ENCODE measurements around the gene MAX.

Gene MAX

DNA sequence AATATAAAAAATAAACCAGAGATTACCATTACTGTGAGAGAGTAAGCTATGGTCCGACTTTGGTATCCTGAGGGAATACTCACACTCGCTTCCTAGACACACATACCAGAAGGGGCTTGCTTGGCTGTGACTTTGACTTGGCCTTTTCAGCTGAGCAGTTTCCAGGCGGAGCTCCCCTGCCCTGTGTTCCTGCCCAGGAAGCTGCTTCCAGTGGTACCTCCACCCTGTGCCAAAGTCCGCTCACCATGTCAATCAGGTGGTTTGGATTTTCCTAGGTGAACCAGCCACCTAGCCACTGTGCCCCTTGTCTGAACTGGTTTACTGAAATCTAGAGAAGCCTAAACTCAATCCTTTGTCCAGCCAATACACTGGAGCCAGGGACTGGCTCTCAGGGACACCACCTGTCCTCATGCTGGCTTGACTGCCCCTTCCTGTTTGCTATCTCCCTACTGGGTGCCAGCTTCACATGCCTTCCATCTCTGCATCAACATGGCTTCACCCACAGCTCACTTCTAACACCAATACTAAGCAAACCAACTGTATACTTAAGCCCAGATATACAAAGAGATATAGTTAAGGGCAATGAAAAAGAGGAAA, 28.6 kb downstream of the MAX start:
- DNase-seq (ENCODE audit: low read depth in 2 of 2): no peak

- DNase-seq (ENCODE audit: low read depth in 2 of 2): no peak
Observed at GRCh38 chr14:65072937-65073336, 29.4 kb downstream of the MAX start.

DNA sequence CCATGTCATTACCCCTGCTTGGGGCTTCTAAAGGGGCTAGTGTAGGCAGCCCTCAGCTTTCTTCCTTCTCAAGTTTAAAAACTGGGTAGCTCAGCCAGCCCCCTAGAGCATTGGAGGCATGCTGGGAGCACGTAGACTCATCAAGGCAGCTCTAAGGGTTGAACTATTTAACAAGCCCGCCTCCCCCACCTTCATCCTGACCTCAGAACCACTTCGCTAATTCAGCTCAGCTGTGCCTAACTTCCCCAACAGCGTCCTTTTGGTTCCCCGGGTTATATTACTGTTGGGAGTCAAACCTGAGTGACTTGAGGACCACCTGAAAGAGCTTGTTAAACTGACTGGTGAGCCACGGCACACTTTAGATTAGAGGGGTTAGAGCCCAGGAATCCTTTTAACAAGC, 30.1 kb downstream of the MAX start:
- DNase-seq (ENCODE audit: low read depth in 2 of 2): peak in 1 of 2 experiments; percentile 14

DNA sequence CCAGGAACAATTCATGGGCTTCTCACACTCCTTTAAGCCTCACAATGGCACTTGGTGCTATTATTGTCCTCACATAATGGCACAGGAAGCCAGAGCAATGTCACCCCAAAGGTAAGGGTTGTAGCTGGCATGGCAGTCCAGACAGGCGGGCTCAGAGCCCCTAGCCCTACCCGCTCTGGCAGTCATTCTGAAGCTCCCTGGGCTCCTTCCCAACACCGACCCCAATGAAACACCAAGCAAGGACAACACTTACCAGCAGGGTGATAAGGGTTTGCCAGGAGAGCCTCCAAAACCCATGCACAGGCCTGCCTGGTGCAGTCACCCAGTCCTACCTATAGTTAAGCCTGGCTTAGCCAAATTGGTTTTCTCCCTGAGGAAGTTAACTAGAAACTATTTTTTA, 30.8 kb downstream of the MAX start:
- no peak for DNase-seq (ENCODE audit: low read depth in 2 of 2)

DNA sequence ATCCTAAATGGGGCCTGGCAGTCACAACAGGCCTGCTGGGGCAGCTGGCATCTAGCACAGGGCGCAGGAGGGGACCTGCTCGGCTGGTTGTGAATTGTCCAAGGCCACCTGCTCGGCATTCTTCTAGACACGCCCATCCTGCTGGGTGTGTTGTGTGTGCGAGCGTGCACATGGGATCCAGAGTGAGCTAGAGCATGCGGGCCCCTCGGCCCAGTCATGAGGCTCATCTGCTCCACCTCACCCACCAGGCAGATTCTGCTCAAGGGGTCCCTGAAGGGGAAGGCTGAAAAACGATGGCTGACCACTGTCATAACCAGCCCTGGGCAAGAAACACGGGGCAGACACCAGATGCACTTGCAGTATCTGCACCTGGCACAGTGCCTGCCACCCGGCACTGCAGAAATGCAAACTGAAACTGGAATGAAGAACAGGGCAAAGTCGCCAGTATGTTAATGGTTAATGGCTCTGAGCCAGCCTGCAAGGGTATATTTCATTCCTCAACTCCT, 31.8 kb downstream of the MAX start:
- peak in 1 of 2 experiments; percentile 3 for DNase-seq (ENCODE audit: low read depth in 2 of 2)

DNA sequence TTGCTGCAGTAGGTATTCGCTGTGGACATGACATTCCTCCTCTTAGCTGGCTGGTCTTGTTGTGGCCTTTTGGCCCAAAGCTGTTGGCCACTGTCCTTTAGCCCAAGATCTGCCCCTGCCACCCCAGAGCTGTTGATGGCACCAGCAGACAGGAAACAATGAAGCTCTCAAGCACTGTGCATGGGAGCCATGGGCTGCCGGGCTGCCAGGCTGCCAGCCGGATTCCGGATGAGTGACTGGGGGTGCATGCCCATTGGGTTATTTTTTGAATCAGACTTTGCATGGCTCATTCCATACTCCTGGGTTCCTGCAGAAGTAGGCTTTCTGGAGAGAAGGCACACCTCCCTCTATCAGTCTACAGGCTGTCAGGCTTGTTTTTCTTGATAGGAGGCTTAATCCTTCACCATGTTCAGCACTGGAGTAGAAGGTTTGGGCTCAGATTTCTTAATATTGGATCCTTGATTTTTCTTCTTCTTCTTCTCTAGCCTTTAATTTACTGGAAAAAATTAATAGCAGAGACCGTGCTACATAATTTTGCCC, 32.4 kb downstream of the MAX start:
- DNase-seq (ENCODE audit: low read depth in 2 of 2): no peak

DNA sequence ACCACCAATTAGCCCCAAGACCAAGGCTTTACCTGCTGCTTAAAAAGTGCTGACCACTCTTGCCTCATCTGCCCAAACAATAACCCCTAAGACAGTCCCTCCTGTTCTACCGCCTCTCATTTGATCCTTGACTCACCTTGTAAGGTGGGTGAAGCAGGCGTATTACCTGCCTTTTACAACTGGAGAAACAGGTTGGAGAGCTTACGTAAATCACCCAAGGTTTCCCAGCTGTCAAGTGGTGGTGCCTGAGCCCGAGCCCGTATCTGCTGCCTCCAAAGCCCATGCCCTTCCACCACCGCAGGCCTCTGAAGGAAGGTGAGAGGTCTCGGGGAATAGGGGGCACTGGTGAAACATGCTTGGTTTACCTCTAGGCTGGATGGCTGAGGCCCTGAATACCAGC, 36.6 kb downstream of the MAX start:
- no peak for DNase-seq (ENCODE audit: low read depth in 2 of 2)

DNA sequence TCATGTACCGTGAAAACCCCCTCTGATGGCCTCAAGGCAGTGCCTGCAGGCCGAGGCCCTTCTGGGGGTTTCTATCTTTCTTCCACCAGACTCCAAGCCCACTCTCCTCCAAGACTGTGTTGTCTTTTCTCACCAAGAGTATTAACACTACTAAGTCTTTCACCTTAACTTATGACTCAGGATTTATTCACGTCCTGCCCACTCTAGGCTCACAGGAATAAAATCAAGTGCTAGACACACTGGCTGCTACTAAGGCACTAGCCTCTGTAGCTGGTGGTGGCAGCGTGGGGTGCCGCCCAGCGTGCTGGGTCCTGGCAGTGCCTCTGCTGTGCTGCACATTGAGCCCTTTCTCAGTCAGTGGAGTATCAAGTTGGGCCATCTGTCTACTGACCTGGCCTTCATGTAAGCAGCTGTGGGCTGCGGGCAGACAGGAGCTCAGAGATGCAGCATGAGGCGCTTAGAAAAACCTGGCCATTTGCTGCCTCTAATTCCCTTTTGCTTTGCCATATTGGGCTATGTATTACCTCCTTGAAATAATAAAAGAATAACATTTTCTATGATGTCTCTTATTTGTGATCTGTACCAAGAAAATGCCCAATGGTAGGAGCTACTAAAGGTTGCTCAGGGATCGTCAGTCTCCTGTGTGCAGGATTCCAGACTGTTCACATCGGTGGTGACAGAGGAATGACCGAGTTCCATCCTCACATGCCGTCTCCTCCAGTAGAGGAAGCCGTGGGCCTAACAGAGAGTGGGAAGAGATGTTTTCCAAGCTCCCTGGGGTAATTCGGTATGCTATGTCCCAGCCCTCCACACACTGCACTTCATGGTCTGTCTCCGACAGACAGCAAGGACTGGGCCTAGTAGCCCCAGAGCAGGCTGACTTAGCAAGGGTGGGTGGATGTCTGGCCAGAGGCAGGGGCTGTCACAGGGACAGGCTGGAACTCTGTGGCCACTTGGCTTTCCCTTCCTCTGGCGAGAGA, 39.9 kb downstream of the MAX start:
- DNase-seq (ENCODE audit: low read depth in 2 of 2): no peak

GRCh38 chr14:65057695-65058094, 44.6 kb downstream of the MAX start:
- DNase-seq (ENCODE audit: low read depth in 2 of 2): no peak

GRCh38 chr14:65054471-65055085, 47.7 kb downstream of the MAX start:
- no peak for DNase-seq (ENCODE audit: low read depth in 2 of 2)

DNA sequence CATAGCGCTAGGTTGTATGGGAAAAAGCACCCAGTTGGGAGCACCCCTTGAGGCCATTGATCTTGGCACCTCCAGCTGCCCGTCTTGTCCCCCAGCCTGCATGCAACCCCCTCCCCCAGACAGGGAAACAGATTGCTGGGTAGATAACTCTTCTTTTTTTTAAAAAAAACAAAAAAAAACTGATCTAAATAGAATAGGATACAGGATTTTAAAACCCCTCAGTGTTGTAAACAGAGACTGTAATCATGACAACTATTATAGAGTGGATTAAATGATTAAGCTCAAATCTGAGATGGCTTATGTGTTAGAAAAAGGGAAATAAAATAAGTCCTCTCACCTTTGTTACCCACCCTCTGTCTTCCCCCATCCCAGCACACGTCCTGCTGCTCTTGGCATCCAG, 48.9 kb downstream of the MAX start:
- DNase-seq (ENCODE audit: low read depth in 2 of 2): no peak

GRCh38 chr14:65052832-65053231, 49.5 kb downstream of the MAX start:
- no peak for DNase-seq (ENCODE audit: low read depth in 2 of 2)

DNA sequence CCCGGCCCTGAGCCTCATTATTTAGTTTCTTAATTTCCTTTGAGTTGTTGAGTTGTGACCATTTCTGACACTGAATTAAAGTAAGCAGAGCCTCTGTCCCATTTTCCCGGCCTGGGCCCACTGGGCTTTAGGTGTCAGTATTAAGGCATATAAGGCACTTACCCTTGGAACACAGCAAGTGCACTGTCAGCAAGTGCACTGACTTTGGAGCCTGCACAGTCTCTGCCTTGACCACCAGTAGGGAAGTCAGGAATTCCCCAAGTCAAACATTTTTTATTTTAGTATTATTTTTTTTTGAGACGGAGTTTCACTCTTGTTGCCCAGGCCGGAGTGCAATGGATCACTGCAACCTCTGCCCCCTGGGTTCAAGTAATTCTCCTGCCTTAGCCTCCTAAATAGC, 56.6 kb downstream of the MAX start:
- DNase-seq (ENCODE audit: low read depth in 2 of 2): no peak

GRCh38 chr14:65045006-65045405, 57.3 kb downstream of the MAX start:
- DNase-seq (ENCODE audit: low read depth in 2 of 2): no peak

DNA sequence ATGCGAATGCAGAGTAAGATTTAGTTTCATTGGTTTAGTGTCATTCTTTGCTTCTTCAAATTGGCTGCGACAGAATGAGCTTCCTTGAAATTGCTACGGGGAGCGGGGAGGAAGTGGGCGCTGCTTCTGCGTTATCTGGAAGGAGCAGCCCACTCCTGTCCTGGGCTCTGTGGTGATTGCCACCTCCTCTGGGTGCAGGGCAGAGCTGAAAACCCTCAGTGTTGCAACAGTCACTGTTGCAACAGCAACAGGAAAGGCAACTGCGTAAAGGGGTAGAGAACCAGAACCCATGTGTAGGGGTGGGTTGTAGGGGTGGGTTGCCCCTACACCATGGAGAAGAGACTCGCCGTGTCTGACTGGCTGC, 57.7 kb downstream of the MAX start:
- DNase-seq (ENCODE audit: low read depth in 2 of 2): no peak

DNA sequence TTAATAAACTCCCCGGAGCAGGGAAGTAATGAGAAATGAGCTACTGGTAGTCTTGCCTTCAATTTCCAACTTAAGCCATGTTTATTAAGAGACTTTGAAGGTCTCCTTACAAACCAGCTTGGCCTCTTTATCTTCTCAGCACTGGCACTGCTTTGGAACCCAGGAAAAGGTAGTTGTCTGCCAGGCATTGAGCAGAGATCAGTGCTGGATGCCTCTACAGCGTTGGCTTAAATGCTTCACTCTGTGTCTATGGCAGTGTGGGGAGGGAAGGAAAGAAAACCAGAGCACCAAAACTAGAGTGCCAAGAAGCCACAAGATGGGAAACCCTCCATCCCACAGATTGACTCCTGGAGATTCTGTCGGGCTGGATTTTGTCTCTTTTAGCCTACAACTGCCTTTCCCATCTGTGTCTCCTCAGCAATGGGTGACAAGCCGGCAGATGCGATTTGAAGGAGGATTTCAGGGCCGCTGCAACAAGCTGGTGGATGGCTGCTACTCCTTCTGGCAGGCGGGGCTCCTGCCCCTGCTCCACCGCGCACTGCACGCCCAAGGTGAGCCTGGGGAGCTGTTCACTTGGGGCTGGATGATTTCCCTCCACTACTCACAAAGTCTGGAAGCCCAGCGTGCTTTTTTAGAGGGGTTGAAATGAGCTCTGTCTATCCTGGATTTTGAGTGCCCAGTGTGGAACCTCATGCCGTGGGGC, 58.3 kb downstream of the MAX start:
- no peak for DNase-seq (ENCODE audit: low read depth in 2 of 2)

DNA sequence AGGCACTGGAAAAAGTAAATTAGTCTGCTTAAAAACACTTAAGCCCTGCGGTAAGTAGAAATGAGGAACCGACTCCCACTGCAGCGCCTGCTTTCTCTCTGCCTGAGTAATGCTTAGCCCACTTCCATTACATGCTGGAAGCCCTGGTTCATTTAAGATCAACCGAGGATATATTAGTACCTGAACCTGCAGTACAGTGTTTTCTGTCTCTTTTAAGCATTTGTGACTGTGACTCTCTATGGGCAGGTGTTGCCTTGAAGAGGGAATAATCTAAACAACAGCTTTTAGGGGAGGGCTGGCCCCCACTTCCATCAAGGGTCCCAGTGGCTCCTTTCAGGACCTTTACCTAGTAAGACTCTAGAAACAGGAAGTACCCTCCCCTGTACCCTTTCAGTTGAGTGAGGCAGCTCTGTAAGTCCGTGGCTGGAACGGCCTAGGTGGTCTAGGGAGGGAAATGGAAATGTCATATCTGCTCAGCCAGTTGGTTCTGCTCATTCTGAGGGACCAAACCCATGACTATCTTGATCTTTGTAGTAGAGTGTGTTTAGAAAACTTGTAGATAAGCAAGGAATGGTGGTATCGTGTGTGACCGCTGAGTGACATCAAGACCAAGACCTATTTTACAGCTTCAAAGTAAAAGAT, 59.5 kb downstream of the MAX start:
- no peak for DNase-seq (ENCODE audit: low read depth in 2 of 2)

DNA sequence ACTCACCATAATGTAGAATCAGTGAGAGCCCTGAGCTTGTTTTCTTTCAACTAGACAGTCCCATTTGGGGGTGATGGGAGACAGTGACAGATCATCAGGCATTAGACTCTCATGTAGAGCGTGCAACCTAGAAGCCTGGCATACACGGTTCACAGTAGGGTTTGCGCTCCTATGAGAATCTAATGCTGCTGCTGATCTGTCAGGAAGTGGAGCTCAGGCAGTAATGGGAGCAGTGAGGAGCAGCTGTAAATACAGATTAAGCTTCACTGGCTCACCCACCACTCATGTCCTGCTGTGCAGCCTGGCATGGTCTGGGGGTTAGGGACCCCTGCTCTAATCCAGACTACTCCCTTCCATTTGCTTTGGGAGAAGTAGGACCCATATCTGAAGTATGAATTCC, 60.0 kb downstream of the MAX start:
- DNase-seq (ENCODE audit: low read depth in 2 of 2): no peak

DNA sequence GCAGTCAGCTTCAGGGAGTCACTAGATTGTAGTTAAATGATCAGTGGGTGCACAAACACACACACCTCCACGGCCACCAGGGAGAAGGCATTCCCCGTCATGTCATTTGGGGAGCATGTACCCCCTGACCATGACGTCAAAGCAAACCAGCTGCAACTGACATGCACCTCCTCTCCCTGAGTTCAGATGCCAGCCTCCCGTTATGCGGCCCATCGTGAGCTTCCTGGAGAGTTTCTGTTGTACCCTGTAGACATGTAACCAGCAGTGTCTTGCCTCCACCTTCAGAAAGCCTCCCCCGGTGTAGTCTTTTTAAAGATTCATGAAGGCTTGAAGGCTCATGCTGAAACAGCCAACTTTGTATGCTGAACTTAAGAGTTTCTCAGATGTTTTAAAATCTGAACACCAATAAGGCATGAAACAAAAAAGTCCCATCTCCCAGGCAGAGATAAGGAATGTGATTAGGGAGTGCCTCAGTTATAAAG, 60.8 kb downstream of the MAX start:
- no peak for DNase-seq (ENCODE audit: low read depth in 2 of 2)

GRCh38 chr14:65040666-65041433, 61.5 kb downstream of the MAX start:
- DNase-seq (ENCODE audit: low read depth in 2 of 2): no peak
